Measurements from ENCODE around the gene MTOR.

The MTOR gene

DNA sequence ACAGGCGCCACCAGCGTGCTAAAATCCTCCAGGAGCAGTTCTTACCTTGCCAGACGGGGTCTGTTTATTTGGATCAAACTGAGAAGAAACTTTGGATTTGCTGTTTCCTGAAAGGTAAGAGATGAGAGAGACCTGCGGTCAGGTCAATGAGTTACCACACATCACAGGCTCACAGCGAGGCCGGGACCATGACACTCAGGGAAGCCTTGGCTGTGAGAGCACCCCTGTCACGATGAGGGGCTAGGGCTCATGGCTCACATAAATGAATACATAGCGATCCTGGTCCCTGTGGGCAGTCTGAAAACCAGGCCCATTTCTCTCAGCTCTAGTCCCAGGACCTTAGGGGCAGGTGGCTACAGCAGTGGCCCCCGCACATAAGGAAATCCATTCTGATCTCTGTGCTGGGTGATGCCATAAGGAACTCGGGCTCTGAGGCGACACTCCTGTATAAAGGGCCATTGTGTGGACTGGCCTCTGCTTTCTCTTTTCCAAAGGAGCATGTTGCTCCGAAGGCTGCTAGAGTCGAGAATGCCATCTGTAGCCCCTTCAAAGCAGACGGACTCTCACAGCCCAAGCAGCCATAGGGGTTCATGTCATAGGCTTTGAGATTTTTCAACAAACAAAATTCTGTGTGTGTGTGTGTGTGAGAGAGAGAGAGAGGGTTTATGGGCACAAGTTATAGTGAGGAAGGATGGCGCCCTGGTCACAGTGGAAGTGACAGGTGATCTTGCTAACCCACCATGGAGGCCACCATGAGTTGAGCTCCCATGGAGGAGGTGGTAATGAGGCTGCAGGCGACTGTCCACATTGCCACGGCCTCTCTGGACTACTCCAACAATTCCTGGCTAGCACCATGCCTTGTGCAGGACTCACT, 193.5 kb downstream of the MTOR start:
- Histone ChIP-seq H3K27ac (ENCODE audit: low read depth, low read length) (no peak overlapping the region), H3K79me2 (ENCODE audit: control insufficient read depth, insufficient read depth, low read length, poor library complexity) (no peaks in the 10 kb centered on the region), H3K23ac (ENCODE audit: low read length) (no peak overlapping the region), H2BK120ac (ENCODE audit: insufficient read depth, low read length, poor library complexity) (no peak overlapping the region), H2BK12ac (ENCODE audit: low read length) (no peak overlapping the region), H4K12ac (ENCODE audit: low read depth, low read length) (no peak overlapping the region), H3K4me1 (ENCODE audit: control insufficient read depth in 1 of 2, insufficient read depth in 2 of 2, low read length in 2 of 2) (no peaks in the 10 kb centered on the region), H3K9me3 (ENCODE audit: insufficient read depth, low read depth, low read length) (no peaks in the 10 kb centered on the region), H4K91ac (ENCODE audit: low read depth, low read length) (no peak overlapping the region), H2AFZ (ENCODE audit: insufficient read depth, low read length, poor library complexity) (no peak overlapping the region), H3K4ac (ENCODE audit: low read depth, low read length) (no peak overlapping the region), H3K4me2 (ENCODE audit: low read length) (no peak overlapping the region), H3K4me3 (ENCODE audit: low read depth, low read length) (no peak overlapping the region), H2AK5ac (ENCODE audit: low read length) (no peak overlapping the region), H3K9ac (ENCODE audit: low read length) (no peak overlapping the region), H4K8ac (ENCODE audit: low read depth, low read length) (no peak overlapping the region), H2BK5ac (ENCODE audit: low read depth, low read length, poor library complexity) (no peak overlapping the region), H3K18ac (ENCODE audit: low read length) (no peak overlapping the region), H3K79me1 (ENCODE audit: low read length) (no peaks in the 10 kb centered on the region), H3K14ac (ENCODE audit: low read length) (no peak overlapping the region), H3K27me3 (ENCODE audit: insufficient read depth, low read length) (no peaks in the 10 kb centered on the region), H3K36me3 (ENCODE audit: control insufficient read depth in 1 of 2, insufficient read depth in 2 of 2, low read length in 2 of 2) (peaks cover 71 to 78% of the 10 kb centered on the region in 2 experiments)
- no peak for DNase-seq
- WGBS (ENCODE audit: extremely low coverage, insufficient coverage, insufficient read length): no CpG with 5 or more reads among the region's 17 CpGs

DNA sequence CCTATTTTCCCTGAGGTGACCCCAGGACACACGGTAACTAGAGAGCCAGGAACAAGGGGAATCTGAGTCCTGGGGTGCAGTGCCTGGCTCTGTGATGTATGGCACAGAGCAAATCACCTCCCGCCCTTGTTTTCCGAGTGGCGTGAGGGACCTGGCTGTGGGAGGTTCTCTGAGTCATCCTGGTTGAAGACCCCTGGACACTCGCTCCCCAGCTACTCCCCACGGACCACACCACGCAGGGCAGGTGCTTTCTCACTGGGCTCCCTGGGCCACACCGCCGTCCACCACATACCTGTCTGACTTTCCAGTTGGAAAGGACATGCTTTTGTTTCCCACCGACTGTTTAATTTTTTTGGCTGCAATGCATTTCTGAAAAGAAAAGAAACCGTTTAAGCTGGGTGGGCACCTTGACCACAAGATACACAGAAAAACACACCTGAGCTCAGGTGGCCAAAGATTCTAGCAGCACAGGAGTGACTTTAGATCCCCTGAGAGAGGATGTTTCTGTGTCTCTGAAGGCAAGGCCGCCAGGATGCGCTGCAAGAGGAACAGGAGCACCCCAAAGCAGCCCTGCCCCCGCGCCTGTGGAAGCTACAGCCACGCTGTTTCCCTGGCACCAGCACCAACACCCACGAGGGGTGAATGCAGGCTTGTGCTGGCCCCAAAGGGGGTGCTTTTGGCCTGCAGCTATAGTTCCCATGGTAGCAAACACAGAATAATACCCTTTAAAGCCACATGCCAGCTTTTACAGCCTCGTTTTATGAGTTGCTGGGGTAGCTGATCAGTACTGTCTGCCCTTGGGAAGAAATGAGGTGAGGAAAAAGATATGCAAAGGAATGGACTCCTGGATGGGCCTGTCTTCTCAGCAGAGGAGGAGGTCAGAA, 194.4 kb downstream of the MTOR start:
- no peak for DNase-seq

GRCh38 chr1:11065796-11066195, 196.6 kb downstream of the MTOR start:
- Histone ChIP-seq H3K79me2 (ENCODE audit: control insufficient read depth, insufficient read depth, low read length, poor library complexity) (no peaks in the 10 kb centered on the region), H3K4me1 (ENCODE audit: control insufficient read depth in 1 of 2, insufficient read depth in 2 of 2, low read length in 2 of 2) (peaks cover 0 to 2% of the 10 kb centered on the region in 2 experiments), H2BK5ac (ENCODE audit: low read depth, low read length, poor library complexity) (no peak overlapping the region), H3K9ac (ENCODE audit: low read length) (no peak overlapping the region), H4K91ac (ENCODE audit: low read depth, low read length) (no peak overlapping the region), H2AFZ (ENCODE audit: insufficient read depth, low read length, poor library complexity) (no peak overlapping the region), H3K14ac (ENCODE audit: low read length) (no peak overlapping the region), H3K79me1 (ENCODE audit: low read length) (no peaks in the 10 kb centered on the region), H3K27ac (ENCODE audit: low read depth, low read length) (no peak overlapping the region), H3K18ac (ENCODE audit: low read length) (no peak overlapping the region), H4K8ac (ENCODE audit: low read depth, low read length) (no peak overlapping the region), H2BK120ac (ENCODE audit: insufficient read depth, low read length, poor library complexity) (no peak overlapping the region), H3K36me3 (ENCODE audit: control insufficient read depth in 1 of 2, insufficient read depth in 2 of 2, low read length in 2 of 2) (peaks cover 56 to 62% of the 10 kb centered on the region in 2 experiments), H3K9me3 (ENCODE audit: insufficient read depth, low read depth, low read length) (no peaks in the 10 kb centered on the region), H3K4ac (ENCODE audit: low read depth, low read length) (no peak overlapping the region), H3K4me2 (ENCODE audit: low read length) (no peak overlapping the region), H3K23ac (ENCODE audit: low read length) (no peak overlapping the region), H2AK5ac (ENCODE audit: low read length) (no peak overlapping the region), H2BK12ac (ENCODE audit: low read length) (no peak overlapping the region), H3K4me3 (ENCODE audit: low read depth, low read length) (no peak overlapping the region), H4K12ac (ENCODE audit: low read depth, low read length) (no peak overlapping the region), H3K27me3 (ENCODE audit: insufficient read depth, low read length) (no peaks in the 10 kb centered on the region)
- no peak for DNase-seq
- WGBS (ENCODE audit: extremely low coverage, insufficient coverage, insufficient read length): no CpG with 5 or more reads among the region's 1 CpG

More for the DNA sequence above, 194.4 kb downstream of the MTOR start:
- H3K9ac ChIP-seq (ENCODE audit: low read length): no peak overlapping the region
- H3K27ac ChIP-seq (ENCODE audit: low read depth, low read length): no peak overlapping the region
- H4K8ac ChIP-seq (ENCODE audit: low read depth, low read length): no peak overlapping the region
- H3K27me3 ChIP-seq (ENCODE audit: insufficient read depth, low read length): no peaks in the 10 kb centered on the region
- no peak overlapping the region for H3K4ac ChIP-seq (ENCODE audit: low read depth, low read length)
- no peak overlapping the region for H4K12ac ChIP-seq (ENCODE audit: low read depth, low read length)
- H3K79me2 ChIP-seq (ENCODE audit: control insufficient read depth, insufficient read depth, low read length, poor library complexity): no peaks in the 10 kb centered on the region
- H3K79me1 ChIP-seq (ENCODE audit: low read length): no peaks in the 10 kb centered on the region
- H3K14ac ChIP-seq (ENCODE audit: low read length): no peak overlapping the region
- H2AFZ ChIP-seq (ENCODE audit: insufficient read depth, low read length, poor library complexity): no peak overlapping the region
- H2BK5ac ChIP-seq (ENCODE audit: low read depth, low read length, poor library complexity): no peak overlapping the region
- H2AK5ac ChIP-seq (ENCODE audit: low read length): no peak overlapping the region
- no peak overlapping the region for H3K23ac ChIP-seq (ENCODE audit: low read length)
- H4K91ac ChIP-seq (ENCODE audit: low read depth, low read length): no peak overlapping the region
- no peaks in the 10 kb centered on the region for H3K9me3 ChIP-seq (ENCODE audit: insufficient read depth, low read depth, low read length)
- H3K4me1 ChIP-seq (ENCODE audit: control insufficient read depth in 1 of 2, insufficient read depth in 2 of 2, low read length in 2 of 2): no peaks in the 10 kb centered on the region
- H3K4me2 ChIP-seq (ENCODE audit: low read length): no peak overlapping the region
- no CpG with 5 or more reads among the region's 18 CpGs for WGBS (ENCODE audit: extremely low coverage, insufficient coverage, insufficient read length)
- no peak overlapping the region for H2BK120ac ChIP-seq (ENCODE audit: insufficient read depth, low read length, poor library complexity)
- no peak overlapping the region for H2BK12ac ChIP-seq (ENCODE audit: low read length)
- H3K4me3 ChIP-seq (ENCODE audit: low read depth, low read length): no peak overlapping the region
- peaks cover 72 to 80% of the 10 kb centered on the region in 2 experiments for H3K36me3 ChIP-seq (ENCODE audit: control insufficient read depth in 1 of 2, insufficient read depth in 2 of 2, low read length in 2 of 2)
- H3K18ac ChIP-seq (ENCODE audit: low read length): no peak overlapping the region

DNA sequence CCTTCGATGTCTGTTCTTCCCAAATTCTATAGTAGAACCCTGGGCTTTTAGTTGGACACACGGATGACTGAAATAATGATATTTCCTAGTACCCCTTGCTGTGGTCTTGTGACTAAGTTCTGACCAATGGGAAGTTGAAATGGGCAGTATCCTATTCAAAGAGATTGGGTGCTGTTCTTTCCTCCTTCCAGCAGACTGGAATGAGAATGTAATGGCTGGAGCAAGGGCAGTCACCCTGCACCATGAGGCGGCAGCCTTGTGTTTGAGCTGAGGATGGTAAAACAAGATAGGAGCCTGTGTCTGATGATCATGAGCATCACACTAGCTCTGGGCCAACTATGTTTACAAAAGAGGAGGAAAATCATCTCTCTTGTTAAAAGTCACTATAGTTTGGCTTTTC, 197.4 kb downstream of the MTOR start:
- H3K9me3 ChIP-seq (ENCODE audit: insufficient read depth, low read depth, low read length): no peaks in the 10 kb centered on the region
- peaks cover 0 to 3% of the 10 kb centered on the region in 2 experiments for H3K4me1 ChIP-seq (ENCODE audit: control insufficient read depth in 1 of 2, insufficient read depth in 2 of 2, low read length in 2 of 2)
- no peak overlapping the region for H3K4me2 ChIP-seq (ENCODE audit: low read length)
- no peaks in the 10 kb centered on the region for H3K27me3 ChIP-seq (ENCODE audit: insufficient read depth, low read length)
- no peak overlapping the region for H2BK120ac ChIP-seq (ENCODE audit: insufficient read depth, low read length, poor library complexity)
- H3K14ac ChIP-seq (ENCODE audit: low read length): no peak overlapping the region
- no peak overlapping the region for H3K9ac ChIP-seq (ENCODE audit: low read length)
- WGBS (ENCODE audit: extremely low coverage, insufficient coverage, insufficient read length): no CpG with 5 or more reads among the region's 3 CpGs
- no peak overlapping the region for H3K4me3 ChIP-seq (ENCODE audit: low read depth, low read length)
- H4K12ac ChIP-seq (ENCODE audit: low read depth, low read length): no peak overlapping the region
- no peak for DNase-seq
- no peak overlapping the region for H2BK12ac ChIP-seq (ENCODE audit: low read length)
- H3K79me2 ChIP-seq (ENCODE audit: control insufficient read depth, insufficient read depth, low read length, poor library complexity): peaks cover 2% of the 10 kb centered on the region
- no peaks in the 10 kb centered on the region for H3K79me1 ChIP-seq (ENCODE audit: low read length)
- no peak overlapping the region for H4K91ac ChIP-seq (ENCODE audit: low read depth, low read length)
- no peak overlapping the region for H2AK5ac ChIP-seq (ENCODE audit: low read length)
- H3K27ac ChIP-seq (ENCODE audit: low read depth, low read length): no peak overlapping the region
- peaks cover 52 to 53% of the 10 kb centered on the region in 2 experiments for H3K36me3 ChIP-seq (ENCODE audit: control insufficient read depth in 1 of 2, insufficient read depth in 2 of 2, low read length in 2 of 2)
- H3K18ac ChIP-seq (ENCODE audit: low read length): no peak overlapping the region
- H2AFZ ChIP-seq (ENCODE audit: insufficient read depth, low read length, poor library complexity): no peak overlapping the region
- no peak overlapping the region for H3K4ac ChIP-seq (ENCODE audit: low read depth, low read length)
- H2BK5ac ChIP-seq (ENCODE audit: low read depth, low read length, poor library complexity): no peak overlapping the region
- no peak overlapping the region for H3K23ac ChIP-seq (ENCODE audit: low read length)
- H4K8ac ChIP-seq (ENCODE audit: low read depth, low read length): no peak overlapping the region

Data from trophoblast cell (in vitro differentiated cells and primary cell).